Suprapubic skin (tissue), 4 donors: ENCODE measurements around the gene PLA2G12B. TPM values are rescaled to one million over a fixed set of nuclear protein-coding genes. Genes with fewer than 3 reads are reported as not detected.
"Not testable (repeated sequence)": the region's sequence is repeated elsewhere in the genome, so short reads cannot be mapped to it uniquely, and the experiment has no call there.

Experiments used
- DNase-seq, 2 donors: peaks; one replicate each; pipeline ENCODE4 v3.0.0-alpha.2; 2019; ENCODE audit warnings: low spot score in 2 of 2
- H3K27ac ChIP-seq: fragments of 200-600 bp; sonication (generic); one replicate; pipeline ENCODE4 v1.5.1; 2019
- H3K27me3 ChIP-seq: fragments of 200-600 bp; sonication (generic); one replicate; pipeline ENCODE4 v1.5.1; 2019
- H3K36me3 ChIP-seq: fragments of 200-600 bp; sonication (generic); one replicate; pipeline ENCODE4 v1.5.1; 2019
- H3K4me1 ChIP-seq: fragments of 200-600 bp; sonication (generic); one replicate; pipeline ENCODE4 v1.5.1; 2019
- H3K4me3 ChIP-seq: fragments of 200-600 bp; sonication (generic); one replicate; pipeline ENCODE4 v1.5.1; 2019; ENCODE audit warnings: mild to moderate bottlenecking
- H3K9me3 ChIP-seq: fragments of 200-600 bp; sonication (generic); one replicate; pipeline ENCODE4 v1.5.1; 2019
- EP300 ChIP-seq: sonication (generic); formaldehyde crosslinking; IDR thresholded peaks from one replicate; pipeline ENCODE4 v1.6.1; 2017; ENCODE audit warnings: antibody characterized with exemption
- POLR2A ChIP-seq, 2 donors: fragments of 450-650 bp; IDR thresholded peaks; one replicate each; pipeline ENCODE4 v1.6.1; 2017; ENCODE audit warnings: antibody characterized with exemption in 2 of 2, mild to moderate bottlenecking in 2 of 2, moderate library complexity in 2 of 2
- POLR2AphosphoS5 ChIP-seq, 3 donors: sonication (generic); formaldehyde crosslinking; IDR thresholded peaks; one replicate each; pipeline ENCODE4 v1.6.1; 2017; ENCODE audit warnings: antibody characterized with exemption in 3 of 3
- WGBS: methylation state at CpG from one replicate; pipeline ENCODE4 v1.1.5; 2018; 5-methylcytosine and 5-hydroxymethylcytosine counted together
- total RNA-seq, 4 donors: library from RNA; depleted of rRNA; stranded (reverse); fragments of >200 nt; gene quantifications; one replicate each; pipeline ENCODE4 v1.1.0, GENCODE V29; 2016
- TF ChIP-seq, protein P1 (sequence below), 2 donors: fragments of 200-600 bp in 1 of 2; fragments of 450-650 bp in 1 of 2; sonication (generic) in 1 of 2; IDR thresholded peaks; one replicate each; pipeline ENCODE4 v1.5.1; 2016 to 2019; ENCODE audit warnings: antibody characterized with exemption in 2 of 2, mild to moderate bottlenecking in 1 of 2, moderate library complexity in 1 of 2

Gene PLA2G12B
- total RNA-seq, 4 donors from 2014 or later: not detected

DNA sequence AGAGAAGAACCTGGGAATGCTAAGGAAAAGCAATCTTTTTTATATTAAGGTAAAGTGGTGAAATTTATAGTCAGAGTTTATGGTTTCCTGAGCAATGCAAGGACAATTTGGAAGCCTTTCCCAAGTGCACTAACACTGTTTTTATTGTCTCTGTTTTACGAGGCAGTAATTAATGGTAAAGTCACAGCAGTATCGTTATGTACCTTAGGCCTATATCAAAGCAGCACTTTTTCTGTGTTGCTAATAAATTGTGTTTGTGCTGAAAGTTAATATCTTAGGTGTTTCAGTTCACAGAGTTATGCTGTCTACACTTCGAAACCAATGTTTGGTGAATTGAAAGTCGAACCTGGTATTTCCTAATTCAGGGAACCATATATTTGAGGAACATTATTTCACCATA is 41.9 kb downstream of the PLA2G12B start:
- H3K27ac ChIP-seq: no peak overlapping the region

DNA sequence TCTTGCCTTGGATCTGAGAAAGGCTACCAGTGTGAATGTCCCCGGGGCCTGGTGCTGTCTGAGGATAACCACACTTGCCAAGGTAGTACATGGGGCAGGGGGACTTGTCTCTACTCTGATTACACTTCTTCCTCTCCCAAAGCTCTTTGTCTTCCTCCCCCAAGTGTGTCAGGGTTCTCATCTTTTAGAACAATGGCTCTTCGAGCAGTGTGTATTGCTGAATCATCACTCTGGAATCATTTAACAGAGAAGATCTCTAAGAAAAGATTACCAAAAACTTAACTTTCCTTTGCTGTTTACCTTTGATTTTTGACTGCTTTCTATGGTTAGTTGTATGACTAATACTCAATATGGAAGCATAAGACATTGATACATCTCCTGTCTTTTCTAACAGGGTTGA is 42.8 kb downstream of the PLA2G12B start:
- Histone ChIP-seq H3K9me3 (no peaks in the 10 kb centered on the region), H3K27ac (no peak overlapping the region), H3K4me1 (no peaks in the 10 kb centered on the region), H3K36me3 (no peaks in the 10 kb centered on the region), H3K4me3 (no peak overlapping the region), H3K27me3 (no peaks in the 10 kb centered on the region)
- WGBS: 97% methylated on average over 2 of the region's 2 CpGs
- TF ChIP-seq POLR2AphosphoS5 (IDR thresholded peaks at IDR 0.05) (no peak), POLR2A (IDR thresholded peaks at IDR 0.05) (no peak), EP300 (no peak)
- TF ChIP-seq, protein P1, sequence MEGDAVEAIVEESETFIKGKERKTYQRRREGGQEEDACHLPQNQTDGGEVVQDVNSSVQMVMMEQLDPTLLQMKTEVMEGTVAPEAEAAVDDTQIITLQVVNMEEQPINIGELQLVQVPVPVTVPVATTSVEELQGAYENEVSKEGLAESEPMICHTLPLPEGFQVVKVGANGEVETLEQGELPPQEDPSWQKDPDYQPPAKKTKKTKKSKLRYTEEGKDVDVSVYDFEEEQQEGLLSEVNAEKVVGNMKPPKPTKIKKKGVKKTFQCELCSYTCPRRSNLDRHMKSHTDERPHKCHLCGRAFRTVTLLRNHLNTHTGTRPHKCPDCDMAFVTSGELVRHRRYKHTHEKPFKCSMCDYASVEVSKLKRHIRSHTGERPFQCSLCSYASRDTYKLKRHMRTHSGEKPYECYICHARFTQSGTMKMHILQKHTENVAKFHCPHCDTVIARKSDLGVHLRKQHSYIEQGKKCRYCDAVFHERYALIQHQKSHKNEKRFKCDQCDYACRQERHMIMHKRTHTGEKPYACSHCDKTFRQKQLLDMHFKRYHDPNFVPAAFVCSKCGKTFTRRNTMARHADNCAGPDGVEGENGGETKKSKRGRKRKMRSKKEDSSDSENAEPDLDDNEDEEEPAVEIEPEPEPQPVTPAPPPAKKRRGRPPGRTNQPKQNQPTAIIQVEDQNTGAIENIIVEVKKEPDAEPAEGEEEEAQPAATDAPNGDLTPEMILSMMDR (IDR thresholded peaks at IDR 0.05): no peak
- DNase-seq: no peak

More for the DNA sequence above, 41.9 kb downstream of the PLA2G12B start:
- H3K4me3 ChIP-seq: no peak overlapping the region
- 84% methylated on average over 4 of the region's 4 CpGs for WGBS
- TF ChIP-seq EP300 (no peak), POLR2AphosphoS5 (IDR thresholded peaks at IDR 0.05) (no peak), POLR2A (IDR thresholded peaks at IDR 0.05) (no peak)
- TF ChIP-seq, protein P1 (IDR thresholded peaks at IDR 0.05): no peak
- no peaks in the 10 kb centered on the region for H3K9me3 ChIP-seq
- H3K27me3 ChIP-seq: no peaks in the 10 kb centered on the region
- no peaks in the 10 kb centered on the region for H3K36me3 ChIP-seq
- DNase-seq: no peak
- H3K4me1 ChIP-seq: no peaks in the 10 kb centered on the region

DNA sequence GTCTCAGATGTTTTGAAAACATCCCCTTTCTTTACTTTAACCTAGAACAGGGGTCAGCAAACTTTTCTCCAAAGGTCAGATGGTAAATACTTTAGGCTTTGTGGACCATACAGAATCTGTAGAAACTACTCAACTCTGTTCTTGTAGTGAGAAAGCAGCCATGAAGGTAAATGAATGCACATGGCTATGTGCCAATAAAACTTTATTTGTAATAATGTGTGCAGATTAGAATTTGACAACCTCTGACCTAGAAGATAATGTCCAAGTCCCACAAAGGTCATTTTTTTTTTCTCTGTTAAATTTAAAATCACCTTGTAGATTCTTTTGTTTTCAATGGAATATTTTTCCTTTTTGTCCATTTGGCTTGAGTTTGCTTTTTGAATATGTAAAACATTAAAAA is 43.9 kb downstream of the PLA2G12B start:
- H3K9me3 ChIP-seq: no peaks in the 10 kb centered on the region
- H3K27me3 ChIP-seq: no peaks in the 10 kb centered on the region
- TF ChIP-seq POLR2A (IDR thresholded peaks at IDR 0.05): no peak
- DNase-seq: no peak
- no peak overlapping the region for H3K27ac ChIP-seq
- no peaks in the 10 kb centered on the region for H3K36me3 ChIP-seq
- H3K4me1 ChIP-seq: no peaks in the 10 kb centered on the region
- H3K4me3 ChIP-seq: no peak overlapping the region

DNA sequence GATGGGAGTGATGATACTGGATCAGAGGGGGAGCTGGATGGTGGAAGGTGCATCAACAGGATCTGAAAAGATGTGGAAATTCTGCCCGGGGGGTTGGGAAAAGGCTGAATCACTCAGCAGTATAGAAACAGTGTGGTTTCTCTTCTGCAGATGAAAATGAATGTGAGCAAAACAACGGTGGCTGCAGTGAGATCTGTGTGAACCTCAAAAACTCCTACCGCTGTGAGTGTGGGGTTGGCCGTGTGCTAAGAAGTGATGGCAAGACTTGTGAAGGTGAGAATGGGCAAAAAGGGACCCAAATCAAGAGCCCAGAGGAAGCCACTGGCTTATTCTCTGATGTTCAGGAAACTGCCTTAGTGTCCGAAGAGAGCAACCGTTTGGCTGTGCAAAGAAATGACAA is 48.2 kb downstream of the PLA2G12B start:
- no peaks in the 10 kb centered on the region for H3K27me3 ChIP-seq
- TF ChIP-seq, protein P1 (IDR thresholded peaks at IDR 0.05): no peak
- TF ChIP-seq EP300: no peak
- no peak for TF ChIP-seq POLR2A (IDR thresholded peaks at IDR 0.05)
- no peak for TF ChIP-seq POLR2AphosphoS5 (IDR thresholded peaks at IDR 0.05)
- no peaks in the 10 kb centered on the region for H3K4me1 ChIP-seq
- DNase-seq: no peak
- H3K9me3 ChIP-seq: no peaks in the 10 kb centered on the region
- no peak overlapping the region for H3K4me3 ChIP-seq
- H3K27ac ChIP-seq: no peak overlapping the region
- no peaks in the 10 kb centered on the region for H3K36me3 ChIP-seq
- 94% methylated on average over 6 of the region's 6 CpGs for WGBS

DNA sequence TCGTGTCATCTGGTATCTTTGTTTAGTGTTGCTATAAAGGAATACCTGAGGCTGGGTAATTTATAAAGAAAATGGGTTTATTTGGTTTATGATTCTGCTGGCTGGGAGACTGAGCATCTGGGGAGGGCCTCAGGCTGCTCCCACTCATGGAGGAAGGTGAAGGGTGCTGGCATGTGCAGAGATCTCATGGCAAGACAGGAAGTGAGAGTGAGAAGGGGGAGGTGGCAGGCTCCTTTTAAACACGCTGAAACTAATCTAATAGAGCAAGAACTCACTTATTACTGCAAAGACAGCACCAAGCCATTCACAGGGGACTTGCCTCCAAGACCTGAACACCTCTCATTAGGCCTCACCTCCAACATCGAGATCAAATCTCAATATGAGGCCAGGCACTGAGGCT is 49.8 kb downstream of the PLA2G12B start:
- no peak overlapping the region for H3K4me3 ChIP-seq
- TF ChIP-seq POLR2AphosphoS5 (IDR thresholded peaks at IDR 0.05): no peak
- TF ChIP-seq, protein P1 (IDR thresholded peaks at IDR 0.05): no peak
- no peak for TF ChIP-seq EP300
- no peak for TF ChIP-seq POLR2A (IDR thresholded peaks at IDR 0.05)
- no peaks in the 10 kb centered on the region for H3K9me3 ChIP-seq
- no peaks in the 10 kb centered on the region for H3K27me3 ChIP-seq
- DNase-seq: no peak
- WGBS: 85% methylated on average over 3 of the region's 3 CpGs
- no peaks in the 10 kb centered on the region for H3K4me1 ChIP-seq
- no peaks in the 10 kb centered on the region for H3K36me3 ChIP-seq
- H3K27ac ChIP-seq: no peak overlapping the region

DNA sequence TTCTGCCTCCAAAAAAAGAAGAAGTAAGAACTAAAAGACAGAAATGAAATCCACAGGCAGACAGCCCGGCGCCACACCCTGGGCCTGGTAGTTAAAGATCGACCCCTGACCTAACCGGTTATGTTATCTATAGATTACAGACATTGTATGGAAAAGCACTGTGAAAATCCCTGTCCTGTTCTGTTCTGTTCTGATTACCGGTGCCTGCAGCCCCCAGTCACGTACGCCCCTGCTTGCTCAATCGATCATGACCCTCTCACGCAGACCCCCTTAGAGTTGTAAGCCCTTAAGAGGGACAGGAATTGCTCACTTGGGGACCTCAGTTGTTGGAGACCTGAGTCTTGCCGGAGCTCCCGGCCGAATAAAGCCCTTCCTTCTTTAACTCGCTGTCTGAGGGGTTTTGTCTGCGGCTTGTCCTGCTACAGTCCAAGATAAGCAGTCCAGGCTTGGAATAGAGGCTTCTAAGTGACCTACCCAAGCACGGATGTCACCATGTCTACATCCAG is 50.6 kb downstream of the PLA2G12B start:
- H3K27ac ChIP-seq, H3K4me3 ChIP-seq, H3K27me3 ChIP-seq, H3K4me1 ChIP-seq, H3K36me3 ChIP-seq, H3K9me3 ChIP-seq, DNase-seq: not testable (repeated sequence)
- WGBS: 89% methylated on average over 15 of the region's 15 CpGs
